ENCODE measurements around the gene ZNF565. TPM values are rescaled to one million over a fixed set of nuclear protein-coding genes. Genes with fewer than 3 reads are reported as not detected.

Gene ZNF565
- total RNA-seq, 1 experiment from 2014 or later: 3.0 TPM

DNA sequence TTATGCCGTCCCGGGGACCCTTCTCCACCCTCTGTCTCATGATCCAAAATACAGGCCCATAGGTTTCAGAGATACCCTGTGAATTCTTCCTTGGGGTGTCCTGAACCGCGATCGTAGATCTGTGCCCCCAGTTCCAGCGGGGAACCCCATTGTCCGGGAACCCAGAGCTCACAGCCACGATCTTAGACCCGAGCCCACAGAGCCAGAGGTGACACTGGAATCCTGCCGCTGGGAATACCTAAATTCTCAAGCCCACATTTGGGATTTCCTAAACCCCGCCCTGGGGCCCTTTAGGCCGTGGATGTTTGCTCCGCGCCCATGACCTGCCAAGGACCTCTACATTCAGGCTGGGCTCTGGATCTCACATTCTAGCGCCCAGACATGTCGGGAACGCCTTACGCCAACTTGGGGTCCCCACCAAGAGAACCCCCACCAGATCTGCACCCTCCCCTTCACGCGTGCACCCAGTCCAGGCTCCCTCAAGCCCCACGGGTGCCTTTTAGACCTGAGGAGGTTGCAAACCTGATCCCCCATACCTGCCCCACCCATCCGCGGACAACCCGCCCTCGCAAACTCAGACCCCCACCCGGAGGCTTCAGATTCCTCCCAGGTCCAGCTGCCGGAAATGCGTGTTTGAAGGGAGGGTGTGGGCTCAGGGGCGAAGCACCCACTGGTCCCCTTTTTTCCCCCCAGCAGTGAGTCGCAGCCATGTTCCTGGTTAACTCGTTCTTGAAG is 74.0 kb downstream of the ZNF565 start:
- Histone ChIP-seq H3K27ac (ENCODE audit: low read length) (peak overlapping the region; percentile 99), H3K9me3 (ENCODE audit: low read length) (no peaks in the 10 kb centered on the region), H2AFZ (ENCODE audit: low read length) (peak overlapping the region; percentile 21; the same call in 1 of the 2 replicates), H3K79me2 (ENCODE audit: low read length) (peaks cover 34% of the 10 kb centered on the region), H3K9me2 (replicated peaks; ENCODE audit: low read length) (no peaks in the 10 kb centered on the region), H3K4me3 (ENCODE audit: low read length) (peak overlapping the region; percentile 94), H3K4me1 (ENCODE audit: insufficient read depth, low read length) (peaks cover 34% of the 10 kb centered on the region), H3K36me3 (ENCODE audit: low read depth, low read length) (peaks cover 12% of the 10 kb centered on the region), H3K27me3 (ENCODE audit: low read length) (no peaks in the 10 kb centered on the region), H4K20me1 (ENCODE audit: low read length) (peaks cover 7% of the 10 kb centered on the region; the same call in 1 of the 2 replicates), H3K9ac (ENCODE audit: low read length) (peak overlapping the region; percentile 100), H3F3A (ENCODE audit: low read length, unreplicated experiment) (no peaks in the 10 kb centered on the region), H3K4me2 (ENCODE audit: low read length) (peak overlapping the region; percentile 94)
- TSS peak; percentile 96 for BruUV-seq (replicated peaks)
- peak; percentile 64 for DNase-seq
- peak; percentile 20 for ATAC-seq
- ChIA-PET POLR2A (ENCODE audit: unreplicated experiment) (no interaction called here), CTCF (no interaction called here)
- TF ChIP-seq EZH2 (IDR thresholded peaks at IDR 0.05; ENCODE audit: low read length, unreplicated experiment) (no peak), EZH2phosphoT487 (IDR thresholded peaks at IDR 0.05; ENCODE audit: borderline replicate concordance, low read length) (no peak)
- TF ChIP-seq, protein P1, sequence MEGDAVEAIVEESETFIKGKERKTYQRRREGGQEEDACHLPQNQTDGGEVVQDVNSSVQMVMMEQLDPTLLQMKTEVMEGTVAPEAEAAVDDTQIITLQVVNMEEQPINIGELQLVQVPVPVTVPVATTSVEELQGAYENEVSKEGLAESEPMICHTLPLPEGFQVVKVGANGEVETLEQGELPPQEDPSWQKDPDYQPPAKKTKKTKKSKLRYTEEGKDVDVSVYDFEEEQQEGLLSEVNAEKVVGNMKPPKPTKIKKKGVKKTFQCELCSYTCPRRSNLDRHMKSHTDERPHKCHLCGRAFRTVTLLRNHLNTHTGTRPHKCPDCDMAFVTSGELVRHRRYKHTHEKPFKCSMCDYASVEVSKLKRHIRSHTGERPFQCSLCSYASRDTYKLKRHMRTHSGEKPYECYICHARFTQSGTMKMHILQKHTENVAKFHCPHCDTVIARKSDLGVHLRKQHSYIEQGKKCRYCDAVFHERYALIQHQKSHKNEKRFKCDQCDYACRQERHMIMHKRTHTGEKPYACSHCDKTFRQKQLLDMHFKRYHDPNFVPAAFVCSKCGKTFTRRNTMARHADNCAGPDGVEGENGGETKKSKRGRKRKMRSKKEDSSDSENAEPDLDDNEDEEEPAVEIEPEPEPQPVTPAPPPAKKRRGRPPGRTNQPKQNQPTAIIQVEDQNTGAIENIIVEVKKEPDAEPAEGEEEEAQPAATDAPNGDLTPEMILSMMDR (conservative IDR thresholded peaks at IDR 0.05; ENCODE audit: low read depth, low read length): no peak
- intact Hi-C loops (cut with micrococcal nuclease): loop anchor here (2.0 kb wide), 1 partner anchor 14 kb away; no protein-coding TSS in a partner anchor

DNA sequence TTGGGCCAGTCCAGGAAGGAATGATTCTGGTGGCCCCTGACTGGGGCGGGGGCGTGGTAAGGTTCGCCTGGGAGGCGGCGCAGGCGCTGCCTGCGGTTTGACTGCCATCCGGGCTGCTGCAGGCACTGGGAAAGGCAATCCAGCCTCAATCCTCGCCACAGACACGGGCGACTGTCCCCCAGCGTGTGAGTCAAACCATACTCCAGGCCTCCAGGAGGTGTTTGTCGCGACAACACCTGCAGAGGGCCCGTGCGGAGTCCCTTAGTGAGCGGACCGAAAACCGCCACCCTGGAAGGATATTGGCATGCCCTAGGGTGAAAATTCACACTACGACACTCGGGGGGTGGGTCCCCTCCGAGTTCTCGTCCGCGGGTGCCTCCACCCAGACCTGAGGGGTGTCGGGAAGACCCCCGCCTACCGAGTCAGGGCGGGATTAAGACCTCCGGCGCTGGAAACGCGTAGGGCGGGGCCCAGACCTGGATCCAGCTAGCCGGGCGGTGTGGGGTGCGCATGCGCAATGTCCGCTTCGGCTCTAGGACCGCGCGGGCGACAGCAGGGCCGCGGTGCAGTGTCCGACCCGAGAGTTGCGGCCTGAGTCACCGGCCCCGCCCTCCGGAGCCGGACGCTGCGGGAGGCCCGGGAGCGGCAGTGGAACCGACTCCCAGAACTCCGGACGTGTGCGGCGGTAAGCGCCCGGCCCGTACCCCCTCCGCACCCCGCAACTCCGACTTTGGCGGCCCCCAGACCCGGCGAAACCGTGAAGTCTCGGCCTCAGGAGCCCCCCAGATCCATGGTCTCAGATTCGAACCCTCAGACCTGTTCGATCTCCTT is 74.8 kb downstream of the ZNF565 start, which contains the start of gene CAPNS1:
CAPNS1 (plus strand) TSS at position 594 of the 831 bp plus-strand sequence. CDS start 946 bp downstream, outside the sequence.
- no peaks in the 10 kb centered on the region for H3F3A ChIP-seq (ENCODE audit: low read length, unreplicated experiment)
- no peaks in the 10 kb centered on the region for H3K27me3 ChIP-seq (ENCODE audit: low read length)
- H3K9me3 ChIP-seq (ENCODE audit: low read length): no peaks in the 10 kb centered on the region
- BruUV-seq (replicated peaks): no TSS peak
- peak; percentile 94 for DNase-seq
- CTCF ChIA-PET: no interaction called here
- H3K4me1 ChIP-seq (ENCODE audit: insufficient read depth, low read length): peaks cover 34% of the 10 kb centered on the region
- H3K9ac ChIP-seq (ENCODE audit: low read length): peak within 1 kb of the TSS; percentile 100
- POLR2A ChIA-PET (ENCODE audit: unreplicated experiment): interaction anchor here (0.6 to 0.8 kb wide), 2 partner anchors 11 to 12 kb away, joined by 3 to 5 read pairs; no protein-coding TSS in a partner anchor
- H3K4me2 ChIP-seq (ENCODE audit: low read length): peak within 1 kb of the TSS; percentile 94
- H2AFZ ChIP-seq (ENCODE audit: low read length): peak within 1 kb of the TSS; percentile 92
- peaks cover 7% of the 10 kb centered on the region for H3K36me3 ChIP-seq (ENCODE audit: low read depth, low read length)
- no peaks in the 10 kb centered on the region for H3K9me2 ChIP-seq (replicated peaks; ENCODE audit: low read length)
- peaks cover 34% of the 10 kb centered on the region for H3K79me2 ChIP-seq (ENCODE audit: low read length)
- peak; percentile 61 for ATAC-seq
- peak within 1 kb of the TSS; percentile 94 for H3K4me3 ChIP-seq (ENCODE audit: low read length)
- peaks cover 7% of the 10 kb centered on the region; the same call in 1 of the 2 replicates for H4K20me1 ChIP-seq (ENCODE audit: low read length)
- intact Hi-C loops (cut with micrococcal nuclease): loop anchor here (2.0 kb wide), 1 partner anchor 13 kb away; no protein-coding TSS in a partner anchor
- H3K27ac ChIP-seq (ENCODE audit: low read length): peak within 1 kb of the TSS; percentile 99
- TF ChIP-seq EZH2phosphoT487 (IDR thresholded peaks at IDR 0.05; ENCODE audit: borderline replicate concordance, low read length): no peak
- no peak for TF ChIP-seq EZH2 (IDR thresholded peaks at IDR 0.05; ENCODE audit: low read length, unreplicated experiment)
- TF ChIP-seq, protein P1 (conservative IDR thresholded peaks at IDR 0.05; ENCODE audit: low read depth, low read length): no peak; the same call in 1 of the 2 replicates

Measured in PC-3 (cell line).